Tibial artery (tissue), 4 donors: ENCODE results near the gene APOBR.
"Not testable (repeated sequence)": the region's sequence is repeated elsewhere in the genome, so short reads cannot be mapped to it uniquely, and the experiment has no call there.

Source experiments
- DNase-seq, 2 donors: peaks; one replicate each; pipeline ENCODE4 v3.0.0-alpha.2; 2019
- H3K27ac ChIP-seq, 2 donors: fragments of 200-600 bp; sonication (generic) in 1 of 2; 1 replicate in 1 of 2; 2 replicates in 1 of 2; pipeline ENCODE4 v1.5.1; 2018 to 2019; ENCODE audit warnings: mild to moderate bottlenecking in 1 of 2
- H3K27me3 ChIP-seq, 2 donors: fragments of 200-600 bp; sonication (generic) in 1 of 2; one replicate each; pipeline versions ENCODE4 v1.5.1 to v1.6.0; 2016 to 2019
- H3K36me3 ChIP-seq, 3 donors: fragments of 200-600 bp; sonication (generic) in 2 of 3; one replicate each; pipeline ENCODE4 v1.5.1; 2016 to 2019; ENCODE audit warnings: mild to moderate bottlenecking in 2 of 3
- H3K4me1 ChIP-seq, 4 donors: fragments of 200-600 bp; sonication (generic) in 2 of 4; 1 replicate in 3 of 4; 2 replicates in 1 of 4; pipeline ENCODE4 v1.5.1; 2016 to 2019
- H3K4me3 ChIP-seq, 2 donors: fragments of 200-600 bp; sonication (generic) in 1 of 2; 1 replicate in 1 of 2; 2 replicates in 1 of 2; pipeline ENCODE4 v1.5.1; 2018 to 2019; ENCODE audit warnings: mild to moderate bottlenecking in 2 of 2
- H3K9me3 ChIP-seq, 3 donors: fragments of 200-600 bp; sonication (generic) in 1 of 3; one replicate each; pipeline ENCODE4 v1.5.1; 2016 to 2019
- intact Hi-C: fragments of 100-400 bp; cut with DNase I; formaldehyde crosslinking; loops from one replicate; pipeline ENCODE4 v1.15.0; 2023; ENCODE audit warnings: low total_unique reads
- TF ChIP-seq, protein P1 (sequence below), 2 experiments: fragments of 200-600 bp in 1 of 2; fragments of 450-650 bp in 1 of 2; IDR thresholded peaks; one replicate each; pipeline ENCODE4 v1.5.1; 2017 to 2019; ENCODE audit warnings: antibody characterized with exemption in 2 of 2, mild to moderate bottlenecking in 1 of 2, moderate library complexity in 1 of 2

Gene APOBR

DNA sequence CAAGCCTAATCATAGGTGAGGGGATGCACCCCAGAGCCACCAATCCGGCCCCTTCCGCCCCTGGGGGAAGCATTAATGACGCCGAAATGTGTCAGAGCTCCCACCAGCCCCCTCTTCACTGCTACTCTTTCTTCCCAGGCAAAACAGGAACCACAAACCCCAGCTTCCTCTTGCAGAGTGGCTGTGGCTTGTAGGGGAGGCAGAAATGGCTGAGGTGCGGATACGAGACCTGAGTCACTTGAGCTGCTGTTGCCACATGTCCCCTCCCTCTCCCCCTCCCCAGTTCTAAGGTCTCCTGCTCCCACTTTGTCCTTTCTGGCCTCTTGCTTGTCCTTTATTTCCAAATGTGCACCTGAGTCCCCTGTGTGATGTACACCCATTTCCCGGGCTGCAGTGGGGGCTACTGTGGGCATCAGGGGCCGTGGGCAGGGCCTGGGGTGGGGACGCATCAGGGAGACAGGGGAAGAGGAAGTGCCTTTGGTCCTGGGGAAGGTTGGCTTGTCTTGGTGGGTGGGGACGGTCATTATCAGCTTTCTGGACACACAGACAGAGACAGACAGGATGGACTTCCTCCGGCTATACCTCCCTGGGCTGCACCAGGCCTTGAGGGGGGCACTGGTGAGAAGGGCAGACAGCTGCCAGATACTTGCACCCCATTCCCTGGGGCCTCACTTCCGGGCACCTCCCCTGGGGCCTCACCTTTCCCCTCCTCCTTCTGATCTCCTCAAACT, at the start of gene APOBR:
Gene APOBR (plus strand): TSS at position 523 of the 731 bp plus-strand sequence. CDS start 39 bp downstream, at position 562.
- intact Hi-C loops, result loop anchor here (10.0 kb wide), 1 partner anchor 279 kb away; the partner anchor contains the start of gene XPO6
- H3K27ac ChIP-seq, result no peak within 1 kb of the TSS

DNA sequence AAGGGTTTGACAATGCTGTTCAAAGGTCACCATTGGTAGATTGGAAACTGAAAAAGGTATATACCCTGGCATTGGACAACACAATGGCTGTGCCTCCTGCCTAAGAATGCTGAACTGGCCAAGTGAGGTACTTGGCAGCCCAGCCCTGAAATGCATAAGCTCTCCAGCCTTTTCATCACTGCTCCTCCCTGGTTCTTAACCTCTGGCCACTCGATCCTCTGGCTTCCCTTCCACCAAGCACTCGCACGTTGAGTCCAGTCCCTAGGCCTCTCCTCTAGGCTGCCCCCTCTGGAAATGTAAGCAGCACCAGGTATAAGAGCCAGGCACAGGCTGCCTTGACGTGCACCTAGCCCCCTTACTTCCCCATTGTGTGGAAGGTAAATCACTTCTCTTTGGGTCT, 48.1 kb upstream of the APOBR start:
- H3K4me3 ChIP-seq, H3K27ac ChIP-seq, H3K4me1 ChIP-seq, H3K27me3 ChIP-seq, DNase-seq, H3K9me3 ChIP-seq, H3K36me3 ChIP-seq, intact Hi-C loops: not testable (repeated sequence)

More for the DNA sequence above, at the start of gene APOBR:
- H3K4me3 ChIP-seq, result peak within 1 kb of the TSS; percentile 12 to 27
- peaks cover 0 to 2% of the 10 kb centered on the region in 2 donors for H3K27me3 ChIP-seq
- H3K36me3 ChIP-seq, result peaks cover 0 to 8% (median 0%) of the 10 kb centered on the region in 3 donors
- peak in 1 of 2 donors; percentile 44 for DNase-seq
- peaks cover 0 to 16% (median 8%) of the 10 kb centered on the region in 4 donors for H3K4me1 ChIP-seq
- TF ChIP-seq, protein P1, sequence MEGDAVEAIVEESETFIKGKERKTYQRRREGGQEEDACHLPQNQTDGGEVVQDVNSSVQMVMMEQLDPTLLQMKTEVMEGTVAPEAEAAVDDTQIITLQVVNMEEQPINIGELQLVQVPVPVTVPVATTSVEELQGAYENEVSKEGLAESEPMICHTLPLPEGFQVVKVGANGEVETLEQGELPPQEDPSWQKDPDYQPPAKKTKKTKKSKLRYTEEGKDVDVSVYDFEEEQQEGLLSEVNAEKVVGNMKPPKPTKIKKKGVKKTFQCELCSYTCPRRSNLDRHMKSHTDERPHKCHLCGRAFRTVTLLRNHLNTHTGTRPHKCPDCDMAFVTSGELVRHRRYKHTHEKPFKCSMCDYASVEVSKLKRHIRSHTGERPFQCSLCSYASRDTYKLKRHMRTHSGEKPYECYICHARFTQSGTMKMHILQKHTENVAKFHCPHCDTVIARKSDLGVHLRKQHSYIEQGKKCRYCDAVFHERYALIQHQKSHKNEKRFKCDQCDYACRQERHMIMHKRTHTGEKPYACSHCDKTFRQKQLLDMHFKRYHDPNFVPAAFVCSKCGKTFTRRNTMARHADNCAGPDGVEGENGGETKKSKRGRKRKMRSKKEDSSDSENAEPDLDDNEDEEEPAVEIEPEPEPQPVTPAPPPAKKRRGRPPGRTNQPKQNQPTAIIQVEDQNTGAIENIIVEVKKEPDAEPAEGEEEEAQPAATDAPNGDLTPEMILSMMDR (IDR thresholded peaks at IDR 0.05), result no peak
- no peaks in the 10 kb centered on the region for H3K9me3 ChIP-seq

- DNase-seq, H3K4me3 ChIP-seq, intact Hi-C loops, H3K27ac ChIP-seq, H3K4me1 ChIP-seq, H3K36me3 ChIP-seq, H3K27me3 ChIP-seq, H3K9me3 ChIP-seq: not testable (repeated sequence)
These were observed 47.4 kb upstream of the APOBR start for GRCh38 chr16:28447081-28447480.

GRCh38 chr16:28473714-28474265, 20.7 kb upstream of the APOBR start:
- TF ChIP-seq, protein P1 (IDR thresholded peaks at IDR 0.05), result no peak

GRCh38 chr16:28475221-28475620, 19.2 kb upstream of the APOBR start:
- Histone ChIP-seq H3K27ac (no peak overlapping the region), H3K27me3 (no peaks in the 10 kb centered on the region), H3K4me3 (no peak overlapping the region), H3K36me3 (peaks cover 35 to 82% (median 70%) of the 10 kb centered on the region in 3 donors), H3K4me1 (no peaks in the 10 kb centered on the region), H3K9me3 (no peaks in the 10 kb centered on the region)
- TF ChIP-seq, protein P1 (IDR thresholded peaks at IDR 0.05), result no peak
- intact Hi-C loops, result no loop called here
- DNase-seq, result no peak

More at GRCh38 chr16:28473714-28474265, 20.7 kb upstream of the APOBR start:
- Histone ChIP-seq H3K27ac (no peak overlapping the region), H3K9me3 (no peaks in the 10 kb centered on the region), H3K4me3 (no peak overlapping the region), H3K27me3 (no peaks in the 10 kb centered on the region), H3K4me1 (no peaks in the 10 kb centered on the region), H3K36me3 (peaks cover 22 to 68% (median 55%) of the 10 kb centered on the region in 3 donors)
- intact Hi-C loops, result no loop called here
- DNase-seq, result no peak

- intact Hi-C loops, result no loop called here
These were observed 17.0 kb upstream of the APOBR start for GRCh38 chr16:28477311-28477920.

More at GRCh38 chr16:28477311-28477920, 17.0 kb upstream of the APOBR start:
- Histone ChIP-seq H3K27me3 (no peaks in the 10 kb centered on the region), H3K4me3 (no peak overlapping the region), H3K9me3 (no peaks in the 10 kb centered on the region), H3K4me1 (no peaks in the 10 kb centered on the region), H3K27ac (no peak overlapping the region), H3K36me3 (peaks cover 51 to 98% (median 92%) of the 10 kb centered on the region in 3 donors)
- DNase-seq, result no peak
- TF ChIP-seq, protein P1 (IDR thresholded peaks at IDR 0.05), result no peak
